Vagina (tissue), 2 donors: ENCODE data around the gene JAKMIP3.

ENCODE experiments used
- CTCF ChIP-seq, 3 experiments: fragments of 450-650 bp in 2 of 3; fragments of 200-600 bp in 1 of 3; sonication (generic) in 1 of 3; IDR thresholded peaks; one replicate each; pipeline ENCODE4 v1.5.1; 2017 to 2019; ENCODE audit warnings: antibody characterized with exemption in 3 of 3, mild to moderate bottlenecking in 2 of 3, moderate library complexity in 2 of 3
- POLR2A ChIP-seq, 2 donors: fragments of 450-650 bp; IDR thresholded peaks; one replicate each; pipeline ENCODE4 v1.6.1; 2017; ENCODE audit warnings: antibody characterized with exemption in 2 of 2, mild to moderate bottlenecking in 2 of 2, moderate library complexity in 2 of 2
- POLR2AphosphoS5 ChIP-seq, 2 donors: sonication (generic); formaldehyde crosslinking; IDR thresholded peaks; one replicate each; pipeline ENCODE4 v1.9.0; 2017; ENCODE audit warnings: antibody characterized with exemption in 2 of 2, mild to moderate bottlenecking in 2 of 2, low read depth in 1 of 2; ENCODE audit not compliant: insufficient read depth in 1 of 2

GRCh38 chr10:132076578-132077081 lies 10.9 kb downstream of the JAKMIP3 start:
- TF ChIP-seq POLR2AphosphoS5 (IDR thresholded peaks at IDR 0.05; ENCODE audit: insufficient read depth in 1 of 2, low read depth in 1 of 2) (no peak), CTCF (IDR thresholded peaks at IDR 0.05) (no peak), POLR2A (IDR thresholded peaks at IDR 0.05) (no peak)
